Loucy (cell line): ENCODE results near the gene PSMB2.

Source experiments
- CTCF ChIP-seq: fragments of 200-600 bp; sonication (generic); conservative IDR thresholded peaks from 2 replicates; pipeline ENCODE4 v1.5.1; 2014; ENCODE audit warnings: mild to moderate bottlenecking, antibody characterized with exemption, low read length
- EZH2phosphoT487 ChIP-seq: fragments of 200-600 bp; IDR thresholded peaks from 2 replicates; pipeline ENCODE4 v1.6.1; 2018; ENCODE audit warnings: antibody characterized with exemption, mild to moderate bottlenecking, moderate library complexity, borderline replicate concordance

GRCh38 chr1:35666916-35667315 is 25.6 kb upstream of the PSMB2 start:
- TF ChIP-seq CTCF = no peak
- TF ChIP-seq EZH2phosphoT487 = no peak
